ENCODE data around the gene PRKCH.

The PRKCH gene

DNA sequence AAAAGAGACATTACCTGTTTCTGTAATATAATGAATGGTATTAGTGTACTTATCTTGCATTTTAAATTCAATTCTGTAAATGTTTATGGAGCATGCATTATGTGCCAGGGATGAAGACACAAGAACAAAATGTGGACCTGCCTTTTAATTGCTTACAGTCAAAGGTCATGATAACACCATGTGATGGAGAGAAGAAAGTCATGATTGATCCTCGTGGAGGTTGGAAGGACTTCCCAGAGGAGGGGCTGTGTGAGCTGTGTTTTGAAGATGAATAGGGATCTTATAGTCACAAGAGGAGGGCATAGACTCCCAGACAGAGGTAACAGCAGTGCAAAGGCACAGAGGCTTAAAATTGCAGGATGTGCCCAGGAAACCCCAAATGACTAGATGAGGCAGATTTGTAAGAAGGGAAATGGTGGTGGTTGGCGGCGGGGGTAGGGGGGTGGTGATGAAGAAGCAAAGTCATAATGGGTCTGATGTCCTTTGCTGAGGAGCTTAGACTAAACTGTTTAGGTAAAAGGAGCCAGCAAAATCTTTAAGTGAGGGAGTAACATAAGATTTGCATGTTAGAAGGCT is 151.5 kb downstream of the PRKCH start:
- no peak for TF ChIP-seq EZH2 (IDR thresholded peaks at IDR 0.05; ENCODE audit: borderline replicate concordance, low read depth, low read length, severe bottlenecking)
- TF ChIP-seq, protein P1, sequence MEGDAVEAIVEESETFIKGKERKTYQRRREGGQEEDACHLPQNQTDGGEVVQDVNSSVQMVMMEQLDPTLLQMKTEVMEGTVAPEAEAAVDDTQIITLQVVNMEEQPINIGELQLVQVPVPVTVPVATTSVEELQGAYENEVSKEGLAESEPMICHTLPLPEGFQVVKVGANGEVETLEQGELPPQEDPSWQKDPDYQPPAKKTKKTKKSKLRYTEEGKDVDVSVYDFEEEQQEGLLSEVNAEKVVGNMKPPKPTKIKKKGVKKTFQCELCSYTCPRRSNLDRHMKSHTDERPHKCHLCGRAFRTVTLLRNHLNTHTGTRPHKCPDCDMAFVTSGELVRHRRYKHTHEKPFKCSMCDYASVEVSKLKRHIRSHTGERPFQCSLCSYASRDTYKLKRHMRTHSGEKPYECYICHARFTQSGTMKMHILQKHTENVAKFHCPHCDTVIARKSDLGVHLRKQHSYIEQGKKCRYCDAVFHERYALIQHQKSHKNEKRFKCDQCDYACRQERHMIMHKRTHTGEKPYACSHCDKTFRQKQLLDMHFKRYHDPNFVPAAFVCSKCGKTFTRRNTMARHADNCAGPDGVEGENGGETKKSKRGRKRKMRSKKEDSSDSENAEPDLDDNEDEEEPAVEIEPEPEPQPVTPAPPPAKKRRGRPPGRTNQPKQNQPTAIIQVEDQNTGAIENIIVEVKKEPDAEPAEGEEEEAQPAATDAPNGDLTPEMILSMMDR (IDR thresholded peaks at IDR 0.05; ENCODE audit: borderline replicate concordance, extremely low read depth, low read length, poor library complexity, severe bottlenecking), result no peak
- H3K79me2 ChIP-seq (ENCODE audit: insufficient read depth, low read length), result peaks cover 57% of the 10 kb centered on the region
- peak; percentile 74 for DNase-seq
- ATAC-seq (ENCODE audit: insufficient read depth, low read depth), result peak; percentile 39
- H3K9ac ChIP-seq (ENCODE audit: low read depth, low read length), result peak overlapping the region; percentile 43
- H3K36me3 ChIP-seq (ENCODE audit: insufficient read depth, low read length), result peaks cover 28% of the 10 kb centered on the region
- no peak overlapping the region for H2AFZ ChIP-seq (ENCODE audit: low read depth, low read length)
- H3K9me3 ChIP-seq (ENCODE audit: insufficient read depth, low read length, severe bottlenecking), result no peaks in the 10 kb centered on the region
- peaks cover 98% of the 10 kb centered on the region for H3K4me1 ChIP-seq (ENCODE audit: insufficient read depth, low read length)
- peak overlapping the region; percentile 82 for H3K27ac ChIP-seq (ENCODE audit: low read length)
- H3K27me3 ChIP-seq (ENCODE audit: insufficient read depth, low read length, poor library complexity), result no peaks in the 10 kb centered on the region
- H4K20me1 ChIP-seq (ENCODE audit: insufficient read depth, low read length), result no peaks in the 10 kb centered on the region; the same call in 1 of the 2 replicates
- peak overlapping the region in 1 of 2 experiments; percentile 55; a peak in 2 of 4 replicates for H3K4me3 ChIP-seq (ENCODE audit: low read depth in 1 of 2, low read length in 2 of 2)
- H3K4me2 ChIP-seq (ENCODE audit: insufficient read depth, low read length), result peak overlapping the region; percentile 84

DNA sequence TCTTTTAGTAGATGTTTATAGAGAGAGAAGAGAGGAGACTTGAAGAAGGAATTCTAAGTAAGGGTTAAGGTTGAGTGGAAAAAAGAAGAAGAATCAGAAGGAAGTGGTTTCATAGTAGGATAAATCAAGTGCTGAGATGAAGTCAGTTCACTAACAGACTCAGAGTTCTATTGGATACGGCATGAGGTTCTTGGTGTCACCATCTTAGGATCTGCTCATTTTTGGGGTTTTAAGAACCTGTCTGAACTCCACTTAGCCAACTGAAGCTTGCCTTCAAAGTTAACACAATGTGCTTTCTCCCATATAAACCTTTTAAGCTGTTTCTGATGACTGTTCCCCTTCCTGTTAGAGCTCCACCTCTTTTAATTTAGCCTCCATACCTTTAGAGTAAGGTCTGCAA is 152.6 kb downstream of the PRKCH start:
- Histone ChIP-seq H3K79me2 (ENCODE audit: insufficient read depth, low read length) (peaks cover 52% of the 10 kb centered on the region), H3K36me3 (ENCODE audit: insufficient read depth, low read length) (peaks cover 31% of the 10 kb centered on the region), H3K9ac (ENCODE audit: low read depth, low read length) (no peak overlapping the region), H3K4me2 (ENCODE audit: insufficient read depth, low read length) (no peak overlapping the region), H3K9me3 (ENCODE audit: insufficient read depth, low read length, severe bottlenecking) (no peaks in the 10 kb centered on the region), H4K20me1 (ENCODE audit: insufficient read depth, low read length) (no peaks in the 10 kb centered on the region; the same call in 1 of the 2 replicates), H2AFZ (ENCODE audit: low read depth, low read length) (no peak overlapping the region), H3K27me3 (ENCODE audit: insufficient read depth, low read length, poor library complexity) (no peaks in the 10 kb centered on the region), H3K4me3 (ENCODE audit: low read depth in 1 of 2, low read length in 2 of 2) (no peak overlapping the region), H3K27ac (ENCODE audit: low read length) (peak overlapping the region; percentile 70), H3K4me1 (ENCODE audit: insufficient read depth, low read length) (peaks cover 89% of the 10 kb centered on the region)
- TF ChIP-seq, protein P1 (IDR thresholded peaks at IDR 0.05; ENCODE audit: borderline replicate concordance, extremely low read depth, low read length, poor library complexity, severe bottlenecking), result no peak
- no peak for TF ChIP-seq EZH2 (IDR thresholded peaks at IDR 0.05; ENCODE audit: borderline replicate concordance, low read depth, low read length, severe bottlenecking)
- DNase-seq (no peak), ATAC-seq (ENCODE audit: insufficient read depth, low read depth) (no peak)

DNA sequence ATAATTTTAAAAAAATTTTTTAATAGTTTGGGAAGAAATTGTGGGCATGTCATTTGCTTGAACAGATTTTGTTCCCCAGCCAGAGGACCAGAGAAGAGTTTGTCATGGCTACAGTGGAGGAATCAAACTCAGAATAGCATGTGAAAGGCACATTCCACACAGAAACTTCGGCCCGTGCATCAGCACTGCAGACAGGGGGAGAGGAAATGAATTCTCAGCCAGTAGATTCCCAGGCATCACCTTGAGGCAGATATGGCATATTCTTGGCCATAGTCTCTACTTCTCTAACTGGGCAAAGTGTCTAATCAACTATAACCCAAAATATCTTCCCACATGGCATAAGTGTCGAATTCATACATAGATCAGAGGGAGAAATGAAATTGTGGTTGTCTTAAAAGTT is 153.3 kb downstream of the PRKCH start:
- H3K27ac ChIP-seq (ENCODE audit: low read length), result peak overlapping the region; percentile 92
- H3K9me3 ChIP-seq (ENCODE audit: insufficient read depth, low read length, severe bottlenecking), result no peaks in the 10 kb centered on the region
- no peak for ATAC-seq (ENCODE audit: insufficient read depth, low read depth)
- no peak for DNase-seq
- TF ChIP-seq, protein P1 (IDR thresholded peaks at IDR 0.05; ENCODE audit: borderline replicate concordance, extremely low read depth, low read length, poor library complexity, severe bottlenecking), result no peak
- TF ChIP-seq EZH2 (IDR thresholded peaks at IDR 0.05; ENCODE audit: borderline replicate concordance, low read depth, low read length, severe bottlenecking), result no peak
- no peaks in the 10 kb centered on the region; the same call in 1 of the 2 replicates for H4K20me1 ChIP-seq (ENCODE audit: insufficient read depth, low read length)
- H3K79me2 ChIP-seq (ENCODE audit: insufficient read depth, low read length), result peaks cover 51% of the 10 kb centered on the region
- H3K36me3 ChIP-seq (ENCODE audit: insufficient read depth, low read length), result peaks cover 36% of the 10 kb centered on the region
- H2AFZ ChIP-seq (ENCODE audit: low read depth, low read length), result no peak overlapping the region
- H3K4me2 ChIP-seq (ENCODE audit: insufficient read depth, low read length), result no peak overlapping the region
- no peaks in the 10 kb centered on the region for H3K27me3 ChIP-seq (ENCODE audit: insufficient read depth, low read length, poor library complexity)
- peaks cover 82% of the 10 kb centered on the region for H3K4me1 ChIP-seq (ENCODE audit: insufficient read depth, low read length)
- no peak overlapping the region for H3K4me3 ChIP-seq (ENCODE audit: low read depth in 1 of 2, low read length in 2 of 2)
- 0 out of 2 replicates have a peak overlapping the region, but pooled peaks have one; percentile 54 for H3K9ac ChIP-seq (ENCODE audit: low read depth, low read length)
